HS-5 (cell line): ENCODE results near the gene HACD4.
"Not testable (repeated sequence)": the region's sequence is repeated elsewhere in the genome, so short reads cannot be mapped to it uniquely, and the experiment has no call there.

Experiments used
- DNase-seq: peaks from one replicate; pipeline ENCODE4 v3.0.0-alpha.2; 2012; ENCODE audit warnings: low read depth

HACD4 gene

DNA sequence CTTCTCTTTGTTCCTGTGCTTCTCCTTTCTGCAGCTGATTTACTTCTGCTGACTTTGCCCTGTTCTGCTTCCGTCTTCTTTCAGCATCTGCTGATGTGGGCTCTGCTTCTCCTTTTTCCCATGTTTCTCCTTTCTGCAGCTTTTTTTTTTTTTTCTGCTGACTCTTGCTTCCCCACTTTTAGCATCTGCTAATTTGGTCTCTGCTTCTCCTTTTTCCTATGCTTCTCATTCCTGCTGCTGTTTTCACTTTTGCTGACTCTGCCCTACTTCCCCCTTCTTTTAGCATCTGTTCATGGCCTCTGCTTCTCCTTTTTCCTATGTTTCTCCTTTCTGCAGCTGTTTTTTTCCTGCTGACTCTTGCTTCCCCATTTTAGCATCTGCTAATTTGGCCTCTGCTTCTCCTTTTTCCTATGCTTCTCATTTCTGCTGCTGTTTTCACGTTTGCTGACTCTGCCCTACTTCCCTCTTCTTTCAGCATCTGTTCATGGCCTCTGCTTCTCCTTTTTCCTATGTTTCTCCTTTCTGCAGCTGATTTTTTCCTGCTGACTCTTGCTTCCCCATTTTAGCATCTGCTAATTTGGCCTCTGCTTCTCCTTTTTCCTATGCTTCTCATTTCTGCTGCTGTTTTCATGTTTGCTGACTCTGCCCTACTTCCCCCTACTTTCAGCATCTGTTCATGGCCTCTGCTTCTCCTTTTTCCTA is 58.0 kb downstream of the HACD4 start:
- not testable (repeated sequence) for DNase-seq

DNA sequence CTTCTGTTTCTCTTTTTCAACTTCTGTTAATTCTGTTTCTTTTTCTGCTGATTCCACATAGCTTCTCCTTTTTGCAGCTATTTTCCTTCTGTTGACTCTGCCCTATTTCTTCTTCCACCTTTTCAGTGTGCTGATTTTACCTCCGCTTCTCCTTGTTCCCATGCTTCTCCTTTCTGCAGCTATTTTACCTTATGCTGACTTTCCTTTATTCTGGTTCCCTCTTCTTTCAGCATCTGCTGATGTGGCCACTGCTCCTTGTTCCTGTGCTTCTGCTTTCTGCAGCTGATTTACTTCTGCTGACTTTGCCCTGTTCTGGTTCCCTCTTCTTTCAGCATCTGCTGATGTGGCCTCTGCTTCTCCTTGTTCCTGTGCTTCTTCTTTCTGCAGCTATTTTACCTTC is 58.8 kb downstream of the HACD4 start:
- no peak for DNase-seq

DNA sequence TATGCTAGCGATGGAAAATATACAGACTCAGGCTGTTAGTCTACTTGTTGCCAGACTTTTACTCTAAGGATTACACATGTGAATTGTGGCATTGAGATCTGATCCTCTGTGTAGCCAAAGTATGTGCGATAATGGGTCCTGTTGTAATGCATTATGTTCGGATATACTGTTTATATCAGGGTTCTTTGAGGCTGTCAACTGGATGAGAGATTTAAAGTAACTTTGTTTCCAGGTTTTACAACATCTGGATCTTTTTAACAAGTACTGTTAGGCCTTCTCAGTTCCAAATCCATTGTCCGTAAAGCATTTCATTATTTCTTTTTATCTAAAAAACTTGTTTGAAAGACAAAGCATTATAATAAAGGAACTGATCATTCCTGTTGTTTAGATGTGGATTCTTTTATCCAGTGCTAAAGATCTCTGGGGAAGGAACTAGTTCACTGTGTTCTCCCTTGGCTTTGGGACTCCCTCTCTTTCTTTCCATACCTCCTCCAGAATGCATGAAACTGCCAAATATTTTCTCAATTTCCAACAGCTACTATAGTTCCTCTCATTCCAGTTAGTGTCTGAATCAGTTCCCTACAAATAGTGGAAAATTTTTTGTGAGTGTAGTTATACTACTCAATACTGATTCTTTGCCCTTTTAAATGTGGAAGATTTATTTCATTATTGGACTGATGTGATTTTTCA is 68.8 kb downstream of the HACD4 start:
- no peak for DNase-seq

DNA sequence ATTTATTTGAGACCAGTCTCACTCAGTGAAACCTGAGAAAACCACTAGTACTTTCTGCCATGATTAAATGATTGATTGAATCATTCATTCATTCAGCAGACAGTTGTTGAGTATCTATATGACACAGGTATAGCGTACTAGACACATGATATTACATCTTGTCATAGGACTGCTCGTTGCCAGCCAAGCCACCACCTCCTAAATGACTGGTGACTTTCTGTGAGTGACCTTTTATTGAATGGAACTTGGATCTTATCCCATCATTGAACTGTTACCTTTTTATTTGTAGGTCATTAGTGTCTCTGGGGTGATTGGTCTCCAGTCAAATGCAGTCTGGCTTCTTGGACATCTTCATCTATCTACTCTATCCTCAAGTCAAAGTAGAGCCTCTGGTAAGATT is 80.7 kb downstream of the HACD4 start:
- DNase-seq = no peak
